Mucosa of descending colon (tissue), 3 donors: Measurements from ENCODE around the gene CLCN1. TPM values are rescaled to one million over a fixed set of nuclear protein-coding genes. Genes with fewer than 3 reads are reported as not detected.

Experiments
- ATAC-seq: fragments of 200-7000 bp; cut with Tn5 transposase; one replicate; pipeline ENCODE4 v1.9.1; 2020; ENCODE audit warnings: mild to moderate bottlenecking, moderate library complexity
- DNase-seq, 3 donors: peaks; one replicate each; pipeline ENCODE4 v3.0.0-alpha.2; 2020
- H3K36me3 ChIP-seq: fragments of 200-600 bp; one replicate; pipeline ENCODE4 v1.8.0; 2021; ENCODE audit warnings: low read depth, mild to moderate bottlenecking
- H3K4me1 ChIP-seq: fragments of 200-600 bp; one replicate; pipeline ENCODE4 v1.8.0; 2021; ENCODE audit warnings: low read depth, mild to moderate bottlenecking
- H3K4me3 ChIP-seq: fragments of 200-600 bp; one replicate; pipeline ENCODE4 v1.8.0; 2021; ENCODE audit warnings: mild to moderate bottlenecking
- H3K9me3 ChIP-seq: fragments of 200-600 bp; one replicate; pipeline ENCODE4 v1.8.0; 2021; ENCODE audit warnings: mild to moderate bottlenecking
- intact Hi-C, 2 donors: fragments of 100-400 bp; cut with DNase I in 1 of 2; cut with micrococcal nuclease in 1 of 2; formaldehyde crosslinking; loops; one replicate each; pipeline versions ENCODE4 v1.11.0 to v1.11.1; 2022; cut with DNase I, micrococcal nuclease
- total RNA-seq, 3 donors: library from RNA; stranded (reverse); fragmentation: NEBNext Ultra II Directional in 2 of 3; extraction: Animal tissue kit (Norgen Biotek cat#: 25700) in 2 of 3; gene quantifications; one replicate each; pipeline versions ENCODE4 v1.2.1 to v1.2.4, GENCODE V29; 2021 to 2023
- TF ChIP-seq, protein P1 (sequence below): fragments of 200-600 bp; IDR thresholded peaks from one replicate; pipeline ENCODE4 v1.8.0; 2022; ENCODE audit warnings: antibody characterized with exemption, mild to moderate bottlenecking
- donor health status: DM: no; HTN: no; CAD: no; lungs with moderate emphysema.
- donor health status: DM: no; HTN: no; CAD: no.
- donor health status: DM: no; HTN: yes; CAD: no.

CLCN1 gene
- total RNA-seq, 3 donors from 2014 or later: not detected

DNA sequence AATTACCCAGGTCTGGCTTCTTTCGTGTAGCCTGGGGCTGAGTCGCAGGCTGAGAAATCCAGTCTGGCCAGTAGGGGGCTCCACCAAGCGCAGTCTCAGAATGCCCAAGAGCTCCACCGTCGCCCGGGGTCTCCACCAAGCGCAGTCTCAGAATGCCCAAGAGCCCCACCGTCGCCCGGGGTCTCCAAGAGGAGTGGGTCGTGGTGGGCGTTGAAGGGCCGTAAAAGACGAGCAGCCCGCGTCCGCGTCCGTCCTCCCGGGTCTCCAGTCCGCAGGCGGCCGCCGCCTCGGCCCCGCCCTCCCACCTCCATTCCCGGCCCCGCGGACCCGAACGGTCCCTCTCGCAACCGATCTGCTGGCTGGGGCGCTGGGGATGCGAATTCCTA is 64.3 kb downstream of the CLCN1 start:
- Histone ChIP-seq H3K9me3 (no peaks in the 10 kb centered on the region), H3K4me3 (peak overlapping the region; percentile 77), H3K36me3 (no peaks in the 10 kb centered on the region), H3K4me1 (peaks cover 29% of the 10 kb centered on the region)
- intact Hi-C loops: no loop called here
- TF ChIP-seq, protein P1, sequence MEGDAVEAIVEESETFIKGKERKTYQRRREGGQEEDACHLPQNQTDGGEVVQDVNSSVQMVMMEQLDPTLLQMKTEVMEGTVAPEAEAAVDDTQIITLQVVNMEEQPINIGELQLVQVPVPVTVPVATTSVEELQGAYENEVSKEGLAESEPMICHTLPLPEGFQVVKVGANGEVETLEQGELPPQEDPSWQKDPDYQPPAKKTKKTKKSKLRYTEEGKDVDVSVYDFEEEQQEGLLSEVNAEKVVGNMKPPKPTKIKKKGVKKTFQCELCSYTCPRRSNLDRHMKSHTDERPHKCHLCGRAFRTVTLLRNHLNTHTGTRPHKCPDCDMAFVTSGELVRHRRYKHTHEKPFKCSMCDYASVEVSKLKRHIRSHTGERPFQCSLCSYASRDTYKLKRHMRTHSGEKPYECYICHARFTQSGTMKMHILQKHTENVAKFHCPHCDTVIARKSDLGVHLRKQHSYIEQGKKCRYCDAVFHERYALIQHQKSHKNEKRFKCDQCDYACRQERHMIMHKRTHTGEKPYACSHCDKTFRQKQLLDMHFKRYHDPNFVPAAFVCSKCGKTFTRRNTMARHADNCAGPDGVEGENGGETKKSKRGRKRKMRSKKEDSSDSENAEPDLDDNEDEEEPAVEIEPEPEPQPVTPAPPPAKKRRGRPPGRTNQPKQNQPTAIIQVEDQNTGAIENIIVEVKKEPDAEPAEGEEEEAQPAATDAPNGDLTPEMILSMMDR: peak; percentile 87
- DNase-seq (peak; percentile 92 to 95 (median 94)), ATAC-seq (peak; percentile 77)

GRCh38 chr7:143380646-143381426 is 64.9 kb downstream of the CLCN1 start, which contains the start of gene ZYX:
TSS of gene ZYX (plus strand) at chr7:143381345. CDS start at chr7:143381572, 227 bp downstream.
- Histone ChIP-seq H3K9me3 (no peaks in the 10 kb centered on the region), H3K4me3 (peak within 1 kb of the TSS; percentile 77), H3K4me1 (peaks cover 29% of the 10 kb centered on the region), H3K36me3 (no peaks in the 10 kb centered on the region)
- intact Hi-C loops: no loop called here
- DNase-seq (peak; percentile 96 to 98 (median 97)), ATAC-seq (peak; percentile 91)
- TF ChIP-seq, protein P1: no peak

DNA sequence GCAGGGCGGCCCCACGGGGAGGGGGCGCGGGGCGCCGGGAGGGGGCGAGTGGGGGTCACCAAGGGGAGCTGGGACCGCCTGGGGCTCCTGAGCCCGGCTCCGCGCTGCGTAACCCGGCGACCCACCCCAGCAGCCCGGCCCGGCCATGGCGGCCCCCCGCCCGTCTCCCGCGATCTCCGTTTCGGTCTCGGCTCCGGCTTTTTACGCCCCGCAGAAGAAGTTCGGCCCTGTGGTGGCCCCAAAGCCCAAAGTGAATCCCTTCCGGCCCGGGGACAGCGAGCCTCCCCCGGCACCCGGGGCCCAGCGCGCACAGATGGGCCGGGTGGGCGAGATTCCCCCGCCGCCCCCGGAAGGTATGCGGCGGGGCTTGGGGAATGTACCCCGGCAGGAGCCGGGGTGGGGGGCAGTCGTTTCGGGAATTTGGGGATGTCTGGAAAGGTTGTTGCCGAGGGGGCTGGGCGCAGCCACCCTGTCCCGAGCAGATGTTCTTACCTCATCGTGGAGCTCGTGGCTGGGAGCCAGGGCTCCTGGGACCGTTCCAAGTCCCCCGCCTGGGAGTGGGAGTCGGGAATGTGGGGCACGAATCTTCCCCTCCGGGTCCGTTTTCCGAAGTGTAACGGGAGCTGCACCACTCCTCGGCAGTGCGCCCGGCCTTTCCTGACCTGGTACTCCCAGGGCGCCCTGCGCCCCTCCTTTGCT is 65.7 kb downstream of the CLCN1 start:
- peak; percentile 72 to 84 (median 82) for DNase-seq
- no peaks in the 10 kb centered on the region for H3K36me3 ChIP-seq
- TF ChIP-seq, protein P1: no peak
- intact Hi-C loops: no loop called here
- peak; percentile 0 for ATAC-seq
- H3K4me1 ChIP-seq: peaks cover 32% of the 10 kb centered on the region
- H3K4me3 ChIP-seq: peak overlapping the region; percentile 77
- no peaks in the 10 kb centered on the region for H3K9me3 ChIP-seq

GRCh38 chr7:143382126-143382790 is 66.3 kb downstream of the CLCN1 start:
- H3K9me3 ChIP-seq: no peaks in the 10 kb centered on the region
- H3K4me1 ChIP-seq: peaks cover 32% of the 10 kb centered on the region
- H3K36me3 ChIP-seq: no peaks in the 10 kb centered on the region
- ATAC-seq (no peak), DNase-seq (peak in 1 of 3 donors; percentile 52)
- TF ChIP-seq, protein P1: no peak
- intact Hi-C loops: no loop called here
- H3K4me3 ChIP-seq: peak overlapping the region; percentile 77

DNA sequence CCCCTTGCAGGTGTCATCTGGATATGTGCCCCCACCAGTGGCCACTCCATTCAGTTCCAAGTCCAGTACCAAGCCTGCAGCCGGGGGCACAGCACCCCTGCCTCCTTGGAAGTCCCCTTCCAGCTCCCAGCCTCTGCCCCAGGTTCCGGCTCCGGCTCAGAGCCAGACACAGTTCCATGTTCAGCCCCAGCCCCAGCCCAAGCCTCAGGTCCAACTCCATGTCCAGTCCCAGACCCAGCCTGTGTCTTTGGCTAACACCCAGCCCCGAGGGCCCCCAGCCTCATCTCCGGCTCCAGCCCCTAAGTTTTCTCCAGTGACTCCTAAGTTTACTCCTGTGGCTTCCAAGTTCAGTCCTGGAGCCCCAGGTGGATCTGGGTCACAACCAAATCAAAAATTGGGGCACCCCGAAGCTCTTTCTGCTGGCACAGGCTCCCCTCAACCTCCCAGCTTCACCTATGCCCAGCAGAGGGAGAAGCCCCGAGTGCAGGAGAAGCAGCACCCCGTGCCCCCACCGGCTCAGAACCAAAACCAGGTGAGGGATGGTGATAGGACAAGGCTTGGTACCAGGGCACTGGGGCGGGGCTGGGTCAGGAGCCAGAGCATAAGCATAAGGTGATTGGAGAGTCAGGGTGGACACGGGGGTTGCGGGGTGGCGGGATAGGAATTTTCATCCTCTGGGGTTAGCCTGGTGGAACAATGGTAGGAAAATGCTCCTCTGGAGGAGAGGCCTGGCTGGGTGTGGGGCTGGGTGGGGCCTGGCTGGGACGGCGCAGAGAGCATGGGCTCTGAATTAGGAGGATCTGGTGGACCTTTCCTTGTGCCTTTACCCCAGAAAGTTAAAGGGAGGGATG is 67.1 kb downstream of the CLCN1 start:
- Histone ChIP-seq H3K4me1 (peaks cover 32% of the 10 kb centered on the region), H3K9me3 (no peaks in the 10 kb centered on the region), H3K4me3 (no peak overlapping the region), H3K36me3 (no peaks in the 10 kb centered on the region)
- intact Hi-C loops: no loop called here
- ATAC-seq (no peak), DNase-seq (peak in 1 of 3 donors; percentile 34)
- TF ChIP-seq, protein P1: no peak
